Measurements from ENCODE around the gene PJVK. TPM values are rescaled to one million over a fixed set of nuclear protein-coding genes. Genes with fewer than 3 reads are reported as not detected.
"Not testable (repeated sequence)": the region's sequence is repeated elsewhere in the genome, so short reads cannot be mapped to it uniquely, and the experiment has no call there.

The PJVK gene
- polyA plus RNA-seq, 1 donor from 2014 or later = 0.15 TPM

- Mint-ChIP-seq H3K36me3 (no peaks in the 10 kb centered on the region), H3K27ac (no peak overlapping the region), H3K9me3 (peaks cover 2 to 13% (median 4%) of the 10 kb centered on the region in 3 donors), H3K27me3 (no peaks in the 10 kb centered on the region), H3K4me1 (peaks cover 0 to 2% (median 0%) of the 10 kb centered on the region in 3 donors), H3K4me3 (no peak overlapping the region)
Measured at GRCh38 chr2:178420463-178420999, 30.6 kb upstream of the PJVK start.

- Mint-ChIP-seq H3K27me3 (no peaks in the 10 kb centered on the region), H3K36me3 (no peaks in the 10 kb centered on the region), H3K4me1 (peaks cover 0 to 2% (median 0%) of the 10 kb centered on the region in 3 donors), H3K9me3 (peaks cover 4 to 19% (median 7%) of the 10 kb centered on the region in 3 donors), H3K4me3 (no peak overlapping the region), H3K27ac (no peak overlapping the region)
Measured at GRCh38 chr2:178422097-178422496, 29.1 kb upstream of the PJVK start.

GRCh38 chr2:178423746-178424145 is 27.4 kb upstream of the PJVK start:
- Mint-ChIP-seq H3K9me3 (peaks cover 4 to 19% (median 7%) of the 10 kb centered on the region in 3 donors), H3K27ac (peak overlapping the region in 1 of 3 donors; percentile 79)
- H3K36me3 Mint-ChIP-seq, H3K4me3 Mint-ChIP-seq, H3K4me1 Mint-ChIP-seq, H3K27me3 Mint-ChIP-seq: not testable (repeated sequence)

DNA sequence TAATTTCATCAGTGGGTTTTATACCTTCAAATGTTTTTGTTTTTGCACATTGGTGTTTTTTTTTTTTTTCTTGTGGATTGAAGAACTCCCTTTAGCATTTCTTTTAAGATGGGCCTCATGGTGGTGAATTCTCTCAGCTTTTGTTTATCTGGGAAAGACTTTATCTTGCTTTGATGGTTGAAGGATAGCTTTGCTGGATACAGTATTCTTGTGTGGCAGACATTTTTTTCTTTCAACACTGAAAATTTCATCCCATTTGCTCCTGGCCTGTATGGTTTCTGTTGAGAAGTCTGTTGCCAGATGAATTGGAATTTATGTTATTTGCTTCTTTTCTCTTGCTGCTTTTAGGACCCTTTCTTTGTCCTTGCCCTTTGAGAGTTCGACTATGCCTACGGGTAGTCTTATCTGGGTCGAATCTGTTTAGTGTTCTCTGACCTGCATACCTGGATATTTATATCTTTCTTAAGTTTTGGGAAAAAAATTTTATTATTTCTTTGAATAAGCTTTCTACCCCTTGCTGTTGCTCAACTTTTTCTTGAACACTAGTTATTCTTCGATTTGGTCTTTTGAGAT is 25.8 kb upstream of the PJVK start:
- no peak overlapping the region for H3K27ac Mint-ChIP-seq
- H3K36me3 Mint-ChIP-seq = peaks cover 5% of the 10 kb centered on the region
- peaks cover 0 to 2% (median 0%) of the 10 kb centered on the region in 3 donors for H3K4me1 Mint-ChIP-seq
- no peaks in the 10 kb centered on the region for H3K27me3 Mint-ChIP-seq
- no peak overlapping the region for H3K4me3 Mint-ChIP-seq
- H3K9me3 Mint-ChIP-seq = peaks cover 4 to 19% (median 7%) of the 10 kb centered on the region in 3 donors

GRCh38 chr2:178426388-178426787 is 24.8 kb upstream of the PJVK start:
- Mint-ChIP-seq H3K27ac (no peak overlapping the region), H3K27me3 (no peaks in the 10 kb centered on the region), H3K36me3 (peaks cover 5% of the 10 kb centered on the region), H3K9me3 (peaks cover 4 to 19% (median 7%) of the 10 kb centered on the region in 3 donors), H3K4me1 (no peaks in the 10 kb centered on the region), H3K4me3 (no peak overlapping the region)

DNA sequence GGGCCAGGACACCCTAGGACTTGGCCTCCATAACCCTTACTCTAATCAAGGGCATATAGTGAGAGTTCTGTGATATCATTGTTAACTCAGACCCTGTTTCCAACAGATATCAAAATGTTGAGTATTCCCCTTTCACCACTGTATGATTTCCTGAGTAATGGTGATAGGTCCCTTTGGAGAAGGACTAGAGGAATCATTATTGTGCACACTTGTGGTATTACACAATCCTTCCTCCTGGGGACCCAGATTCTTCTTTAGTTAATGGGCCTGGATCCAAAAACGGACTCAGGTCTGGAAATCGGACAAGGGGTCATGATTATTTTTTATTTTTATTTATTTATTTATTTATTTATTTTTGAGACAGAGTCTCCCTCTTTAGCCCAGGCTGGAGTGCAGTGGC is 23.7 kb upstream of the PJVK start:
- Mint-ChIP-seq H3K4me3 (no peak overlapping the region), H3K9me3 (peaks cover 4 to 19% (median 7%) of the 10 kb centered on the region in 3 donors), H3K36me3 (peaks cover 5% of the 10 kb centered on the region), H3K27ac (no peak overlapping the region), H3K4me1 (no peaks in the 10 kb centered on the region), H3K27me3 (no peaks in the 10 kb centered on the region)

DNA sequence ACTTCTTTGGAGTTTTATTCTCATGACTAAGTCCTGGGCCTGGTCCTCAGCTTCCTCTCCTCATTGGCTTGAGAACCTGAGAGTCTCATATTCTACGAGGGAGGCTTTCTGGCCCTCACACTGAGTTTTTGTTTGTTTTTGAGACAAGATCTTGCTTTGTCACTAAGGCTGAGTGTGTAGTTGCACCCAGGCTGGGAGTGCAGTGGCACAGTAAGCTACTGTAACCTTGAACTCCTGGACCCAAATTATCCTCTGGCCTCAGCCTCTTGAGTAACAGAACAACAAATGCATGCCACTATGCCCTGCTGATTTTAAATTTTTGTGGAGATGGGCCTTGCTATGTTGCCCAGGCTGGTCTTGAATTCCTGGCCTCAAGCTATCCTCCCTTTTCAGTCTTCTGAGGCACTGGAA is 22.8 kb upstream of the PJVK start:
- Mint-ChIP-seq H3K27ac (no peak overlapping the region), H3K36me3 (peaks cover 5% of the 10 kb centered on the region), H3K4me3 (no peak overlapping the region), H3K27me3 (no peaks in the 10 kb centered on the region), H3K4me1 (no peaks in the 10 kb centered on the region), H3K9me3 (peaks cover 4 to 19% (median 7%) of the 10 kb centered on the region in 3 donors)

GRCh38 chr2:178429336-178429735 is 21.8 kb upstream of the PJVK start:
- Mint-ChIP-seq H3K9me3 (peaks cover 4 to 18% (median 7%) of the 10 kb centered on the region in 3 donors), H3K27me3 (no peaks in the 10 kb centered on the region), H3K27ac (peak overlapping the region in 1 of 3 donors; percentile 8), H3K36me3 (peaks cover 6% of the 10 kb centered on the region), H3K4me3 (no peak overlapping the region), H3K4me1 (no peaks in the 10 kb centered on the region)

DNA sequence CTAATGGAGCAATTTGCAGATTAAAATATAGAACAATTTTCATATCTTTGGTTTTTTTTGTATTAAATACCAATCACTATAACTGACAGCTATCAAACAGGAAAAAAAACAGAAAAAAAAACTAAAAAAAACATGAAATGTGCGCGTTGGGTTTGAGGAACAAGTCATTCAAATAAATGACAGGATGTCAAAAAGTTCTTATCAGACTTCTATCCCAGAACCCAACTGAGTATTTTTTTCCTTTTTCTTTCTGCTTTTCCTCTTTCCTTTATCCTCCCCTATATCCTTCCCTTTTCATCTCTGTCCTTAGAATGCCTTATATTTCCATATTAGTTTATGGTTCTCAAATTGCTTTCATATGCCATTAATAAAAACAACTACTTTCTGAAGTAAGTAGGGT is 14.5 kb upstream of the PJVK start:
- H3K27ac Mint-ChIP-seq = no peak overlapping the region
- H3K4me3 Mint-ChIP-seq = no peak overlapping the region
- H3K9me3 Mint-ChIP-seq = no peaks in the 10 kb centered on the region
- H3K4me1 Mint-ChIP-seq = no peaks in the 10 kb centered on the region
- no peaks in the 10 kb centered on the region for H3K27me3 Mint-ChIP-seq
- peaks cover 9% of the 10 kb centered on the region for H3K36me3 Mint-ChIP-seq

GRCh38 chr2:178441426-178441825 is 9.8 kb upstream of the PJVK start:
- peaks cover 0 to 3% (median 1%) of the 10 kb centered on the region in 3 donors for H3K4me1 Mint-ChIP-seq
- no peaks in the 10 kb centered on the region for H3K27me3 Mint-ChIP-seq
- no peak overlapping the region for H3K4me3 Mint-ChIP-seq
- no peaks in the 10 kb centered on the region for H3K9me3 Mint-ChIP-seq
- H3K36me3 Mint-ChIP-seq = peaks cover 9% of the 10 kb centered on the region
- H3K27ac Mint-ChIP-seq = no peak overlapping the region

GRCh38 chr2:178448968-178449661 is 2.1 kb upstream of the PJVK start:
- H3K9me3 Mint-ChIP-seq = no peaks in the 10 kb centered on the region
- peaks cover 20 to 29% (median 27%) of the 10 kb centered on the region in 3 donors for H3K4me1 Mint-ChIP-seq
- H3K27me3 Mint-ChIP-seq = no peaks in the 10 kb centered on the region
- H3K36me3 Mint-ChIP-seq = peaks cover 2% of the 10 kb centered on the region
- H3K27ac Mint-ChIP-seq = peak overlapping the region; percentile 82 to 98 (median 94)
- peak overlapping the region; percentile 14 to 99 (median 54) for H3K4me3 Mint-ChIP-seq

DNA sequence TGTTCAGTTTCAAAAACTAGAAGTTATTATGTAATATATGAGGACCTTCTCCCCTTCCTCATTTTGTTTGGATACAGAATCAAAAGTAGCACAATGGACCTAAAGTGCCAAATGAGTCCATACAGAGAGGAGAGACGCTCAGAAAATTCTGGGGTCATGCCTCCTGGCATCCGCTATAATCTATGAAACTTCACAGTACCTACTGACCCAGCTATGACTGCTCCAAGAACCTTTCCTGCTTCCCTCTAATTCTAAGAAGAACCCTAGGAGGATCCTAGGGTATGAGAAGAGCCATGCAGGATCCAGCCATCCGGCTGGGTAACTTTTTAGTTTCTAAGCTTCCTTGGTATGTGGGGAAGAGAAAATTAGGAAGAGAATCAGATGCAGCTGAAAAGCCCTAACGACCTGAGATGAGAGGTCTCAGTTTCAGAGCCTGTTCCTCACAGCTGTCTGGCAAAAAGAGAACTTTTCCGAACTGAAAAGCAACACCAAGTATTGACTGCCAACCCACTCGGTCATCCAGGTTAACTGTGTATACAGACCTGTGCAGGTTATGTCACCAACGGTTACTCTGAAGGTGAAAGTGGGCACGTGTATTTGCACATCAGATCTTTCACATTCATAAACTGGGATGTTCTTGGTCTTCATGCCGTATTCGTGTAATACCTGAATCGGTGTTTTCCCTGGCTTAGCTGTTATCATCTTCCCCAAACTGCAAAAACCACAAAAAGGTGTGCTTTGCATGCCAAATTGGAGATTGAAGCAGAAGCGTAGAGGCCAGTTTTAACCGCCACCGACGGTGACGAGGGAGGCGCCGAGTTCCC is 1.3 kb upstream of the PJVK start:
- Mint-ChIP-seq H3K4me1 (peaks cover 20 to 29% (median 27%) of the 10 kb centered on the region in 3 donors), H3K27me3 (no peaks in the 10 kb centered on the region), H3K4me3 (peak overlapping the region; percentile 89 to 99 (median 93)), H3K36me3 (peaks cover 2% of the 10 kb centered on the region), H3K27ac (peak overlapping the region; percentile 88 to 98 (median 94)), H3K9me3 (no peaks in the 10 kb centered on the region)

GRCh38 chr2:178450524-178450773 is 729 bp upstream of the PJVK start:
- H3K4me3 Mint-ChIP-seq = peak overlapping the region; percentile 89 to 99 (median 93)
- no peaks in the 10 kb centered on the region for H3K9me3 Mint-ChIP-seq
- H3K27me3 Mint-ChIP-seq = no peaks in the 10 kb centered on the region
- peaks cover 17 to 27% (median 27%) of the 10 kb centered on the region in 3 donors for H3K4me1 Mint-ChIP-seq
- H3K27ac Mint-ChIP-seq = peak overlapping the region; percentile 88 to 98 (median 94)
- H3K36me3 Mint-ChIP-seq = peaks cover 2% of the 10 kb centered on the region

GRCh38 chr2:178452334-178452733 is 1.2 kb downstream of the PJVK start:
- peak overlapping the region in 3 of 4 donors; percentile 94 to 99 (median 95) for H3K4me3 Mint-ChIP-seq
- H3K36me3 Mint-ChIP-seq = peaks cover 2% of the 10 kb centered on the region
- H3K27ac Mint-ChIP-seq = peak overlapping the region in 2 of 3 donors; percentile 76 to 98
- H3K4me1 Mint-ChIP-seq = peaks cover 17 to 27% (median 27%) of the 10 kb centered on the region in 3 donors
- H3K9me3 Mint-ChIP-seq = no peaks in the 10 kb centered on the region
- H3K27me3 Mint-ChIP-seq = no peaks in the 10 kb centered on the region

- Mint-ChIP-seq H3K27ac (no peak overlapping the region), H3K36me3 (peaks cover 2% of the 10 kb centered on the region), H3K9me3 (no peaks in the 10 kb centered on the region), H3K4me3 (no peak overlapping the region), H3K27me3 (no peaks in the 10 kb centered on the region), H3K4me1 (peaks cover 17 to 27% (median 26%) of the 10 kb centered on the region in 3 donors)
Measured at GRCh38 chr2:178452870-178453269, 1.7 kb downstream of the PJVK start.
